Natural killer cell (primary cell): Measurements from ENCODE around the gene OBP2A. TPM values are rescaled to one million over a fixed set of nuclear protein-coding genes. Genes with fewer than 3 reads are reported as not detected.

ENCODE experiments used
- ATAC-seq, 3 donors: fragments of 150-1000 bp in 2 of 3; fragments of 200-7000 bp in 1 of 3; cut with Tn5 transposase; 1 replicate in 1 of 3; 2 replicates in 2 of 3; pipeline ENCODE4 v1.10.0; 2021; ENCODE audit warnings: mild to moderate bottlenecking in 2 of 3, moderate library complexity in 2 of 3
- DNase-seq, 2 donors: peaks; one replicate each; pipeline versions ENCODE4 v3.0.0 to v3.0.0-alpha.2; 2013 to 2021; ENCODE audit warnings: mixed read lengths in 1 of 2
- H3K27ac ChIP-seq: one replicate; pipeline ENCODE4 v1.5.1; 2013; ENCODE audit warnings: mild to moderate bottlenecking, low read length
- H3K27me3 ChIP-seq: one replicate; pipeline ENCODE4 v1.6.1; 2013; ENCODE audit warnings: low read length; ENCODE audit not compliant: control insufficient read depth, insufficient read depth
- H3K36me3 ChIP-seq: one replicate; pipeline ENCODE4 v1.6.1; 2013; ENCODE audit warnings: low read length; ENCODE audit not compliant: control insufficient read depth, insufficient read depth
- H3K4me1 ChIP-seq: one replicate; pipeline ENCODE4 v1.6.1; 2013; ENCODE audit warnings: low read length; ENCODE audit not compliant: control insufficient read depth, insufficient read depth
- H3K4me3 ChIP-seq: one replicate; pipeline ENCODE4 v1.5.1; 2013; ENCODE audit warnings: low read length
- H3K9me3 ChIP-seq: one replicate; pipeline ENCODE4 v1.6.1; 2013; ENCODE audit warnings: low read length; ENCODE audit not compliant: control insufficient read depth, insufficient read depth
- H3K27ac Mint-ChIP-seq, 2 donors: one replicate each; pipeline ENCODE4 v1.8.0; 2022; ENCODE audit warnings: mild to moderate bottlenecking in 2 of 2, mixed read lengths in 2 of 2, moderate library complexity in 1 of 2
- H3K27me3 Mint-ChIP-seq, 2 donors: one replicate each; pipeline ENCODE4 v1.8.0; 2022; ENCODE audit warnings: low read depth in 2 of 2, mixed read lengths in 2 of 2
- H3K36me3 Mint-ChIP-seq: one replicate; pipeline ENCODE4 v1.8.0; 2022; ENCODE audit warnings: mixed read lengths
- H3K4me1 Mint-ChIP-seq, 2 donors: one replicate each; pipeline ENCODE4 v1.8.0; 2022; ENCODE audit warnings: mixed read lengths in 2 of 2
- H3K4me3 Mint-ChIP-seq: one replicate; pipeline ENCODE4 v1.8.0; 2022; ENCODE audit warnings: mild to moderate bottlenecking, moderate library complexity, mixed read lengths
- H3K9me3 Mint-ChIP-seq, 2 donors: one replicate each; pipeline ENCODE4 v1.8.0; 2022; ENCODE audit warnings: mixed read lengths in 2 of 2
- WGBS: methylation state at CpG from one replicate; pipeline ENCODE4 v1.1.7; 2013; ENCODE audit warnings: missing lambda C conversion rate; ENCODE audit not compliant: insufficient coverage; 5-methylcytosine and 5-hydroxymethylcytosine counted together
- intact Hi-C: fragments of 100-400 bp; cut with micrococcal nuclease; formaldehyde crosslinking; loops from one replicate; pipeline ENCODE4 v1.14.2; 2022
- total RNA-seq, 4 donors: library from RNA; stranded (reverse); fragments of 120-200 nt in 1 of 4; gene quantifications; one replicate each; pipeline versions ENCODE4 v1.2.3 to v1.2.4, GENCODE V29; 2013 to 2022
- TF ChIP-seq, protein P1 (sequence below): fragments of 200-600 bp; IDR thresholded peaks from one replicate; pipeline ENCODE4 v1.8.0; 2022; ENCODE audit warnings: antibody characterized with exemption

Gene OBP2A
- total RNA-seq, 3 donors from 2014 or later (not counting 1 experiment from before 2014, with no cell fraction given) = not detected

- Mint-ChIP-seq H3K4me1 (no peaks in the 10 kb centered on the region), H3K27ac (no peak overlapping the region), H3K27me3 (peaks cover 2 to 17% of the 10 kb centered on the region in 2 donors), H3K9me3 (no peaks in the 10 kb centered on the region), H3K36me3 (no peaks in the 10 kb centered on the region), H3K4me3 (no peak overlapping the region)
- Histone ChIP-seq H3K9me3 (no peaks in the 10 kb centered on the region), H3K27me3 (peaks cover 2% of the 10 kb centered on the region), H3K36me3 (no peaks in the 10 kb centered on the region), H3K4me1 (no peaks in the 10 kb centered on the region), H3K27ac (no peak overlapping the region), H3K4me3 (no peak overlapping the region)
- no peak for DNase-seq
- TF ChIP-seq, protein P1, sequence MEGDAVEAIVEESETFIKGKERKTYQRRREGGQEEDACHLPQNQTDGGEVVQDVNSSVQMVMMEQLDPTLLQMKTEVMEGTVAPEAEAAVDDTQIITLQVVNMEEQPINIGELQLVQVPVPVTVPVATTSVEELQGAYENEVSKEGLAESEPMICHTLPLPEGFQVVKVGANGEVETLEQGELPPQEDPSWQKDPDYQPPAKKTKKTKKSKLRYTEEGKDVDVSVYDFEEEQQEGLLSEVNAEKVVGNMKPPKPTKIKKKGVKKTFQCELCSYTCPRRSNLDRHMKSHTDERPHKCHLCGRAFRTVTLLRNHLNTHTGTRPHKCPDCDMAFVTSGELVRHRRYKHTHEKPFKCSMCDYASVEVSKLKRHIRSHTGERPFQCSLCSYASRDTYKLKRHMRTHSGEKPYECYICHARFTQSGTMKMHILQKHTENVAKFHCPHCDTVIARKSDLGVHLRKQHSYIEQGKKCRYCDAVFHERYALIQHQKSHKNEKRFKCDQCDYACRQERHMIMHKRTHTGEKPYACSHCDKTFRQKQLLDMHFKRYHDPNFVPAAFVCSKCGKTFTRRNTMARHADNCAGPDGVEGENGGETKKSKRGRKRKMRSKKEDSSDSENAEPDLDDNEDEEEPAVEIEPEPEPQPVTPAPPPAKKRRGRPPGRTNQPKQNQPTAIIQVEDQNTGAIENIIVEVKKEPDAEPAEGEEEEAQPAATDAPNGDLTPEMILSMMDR = no peak
- intact Hi-C loops = no loop called here
- 88% methylated on average over 20 of the region's 20 CpGs for WGBS
- no peak for ATAC-seq
These were observed 43.1 kb downstream of the OBP2A start for GRCh38 chr9:135588886-135589595.

GRCh38 chr9:135589596-135590485 lies 43.9 kb downstream of the OBP2A start:
- Histone ChIP-seq H3K36me3 (no peaks in the 10 kb centered on the region), H3K4me3 (no peak overlapping the region), H3K9me3 (no peaks in the 10 kb centered on the region), H3K4me1 (no peaks in the 10 kb centered on the region), H3K27me3 (peaks cover 2% of the 10 kb centered on the region), H3K27ac (no peak overlapping the region)
- no peak for ATAC-seq
- Mint-ChIP-seq H3K9me3 (no peaks in the 10 kb centered on the region), H3K4me1 (no peaks in the 10 kb centered on the region), H3K27me3 (peaks cover 2 to 17% of the 10 kb centered on the region in 2 donors), H3K27ac (no peak overlapping the region), H3K4me3 (no peak overlapping the region), H3K36me3 (no peaks in the 10 kb centered on the region)
- DNase-seq = no peak
- TF ChIP-seq, protein P1 = no peak
- WGBS = 74% methylated on average over 15 of the region's 15 CpGs
- intact Hi-C loops = no loop called here

DNA sequence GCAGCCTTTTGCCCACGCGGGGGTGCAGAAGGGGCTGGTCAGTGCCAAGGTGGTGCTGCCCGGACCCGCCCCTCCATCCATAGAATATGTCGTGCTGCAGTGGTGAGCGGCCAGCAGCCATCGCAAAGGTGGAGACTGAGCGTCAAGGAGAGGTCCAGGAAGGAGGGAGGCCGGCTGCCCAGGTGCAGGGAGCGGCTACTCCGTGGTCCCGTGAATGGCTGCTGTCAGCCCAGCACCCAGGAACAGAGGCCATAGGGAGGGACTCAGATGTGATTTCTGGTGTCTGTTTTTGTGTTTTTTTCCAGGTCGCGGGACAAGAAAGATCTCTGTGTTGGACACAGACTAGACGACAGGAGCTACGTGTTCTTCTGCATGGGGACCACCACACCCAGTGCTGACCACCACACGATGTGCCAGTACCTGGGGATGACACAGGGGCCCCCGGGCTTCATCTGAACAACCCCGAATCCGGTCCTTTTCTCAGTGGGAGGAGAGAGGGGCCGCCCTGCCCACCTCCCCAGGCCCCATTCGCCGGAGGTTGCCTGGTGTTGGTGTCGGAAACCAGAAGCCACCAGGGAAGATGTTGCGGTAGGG lies 44.7 kb downstream of the OBP2A start:
- H3K27ac Mint-ChIP-seq = no peak overlapping the region
- H3K4me3 Mint-ChIP-seq = no peak overlapping the region
- Histone ChIP-seq H3K36me3 (no peaks in the 10 kb centered on the region), H3K27ac (no peak overlapping the region), H3K27me3 (peaks cover 2% of the 10 kb centered on the region), H3K4me3 (no peak overlapping the region), H3K4me1 (no peaks in the 10 kb centered on the region), H3K9me3 (no peaks in the 10 kb centered on the region)
- no peaks in the 10 kb centered on the region for H3K9me3 Mint-ChIP-seq
- no peaks in the 10 kb centered on the region for H3K36me3 Mint-ChIP-seq
- intact Hi-C loops = no loop called here
- no peaks in the 10 kb centered on the region for H3K4me1 Mint-ChIP-seq
- TF ChIP-seq, protein P1 = no peak
- no peak for ATAC-seq
- WGBS = 84% methylated on average over 25 of the region's 25 CpGs
- peaks cover 2 to 17% of the 10 kb centered on the region in 2 donors for H3K27me3 Mint-ChIP-seq
- no peak for DNase-seq
